Tongue (tissue), 3 donors: ENCODE data around the gene FNDC3A. TPM values are rescaled to one million over a fixed set of nuclear protein-coding genes. Genes with fewer than 3 reads are reported as not detected.

Source experiments
- DNase-seq: peaks from one replicate; pipeline ENCODE4 v3.0.0-alpha.2; 2015
- small RNA-seq: library from RNA; depleted of rRNA; stranded (forward); fragments of <200 nt; gene quantifications from one replicate; pipeline ENCODE3, GENCODE V24; 2014; ENCODE audit warnings: low replicate concordance
- total RNA-seq: library from RNA; depleted of rRNA; stranded (reverse); fragments of >200 nt; gene quantifications from one replicate; pipeline ENCODE4 v1.2.3, GENCODE V29; 2014

Gene FNDC3A
- total RNA-seq, 1 donor from 2014 or later, result 64.2 TPM

GRCh38 chr13:49258089-49258796 is 282.5 kb downstream of the FNDC3A start:
- DNase-seq, result no peak

Small RNA genes within 50 kb of the gene (small RNA-seq; reads per million reads assigned to genes)
- gene COX7CP1, result not detected
- gene RNU6-60P, result not detected
- gene RNY3P2, result not detected

Other genes with a start within 250 kb of the FNDC3A start
- gene MLNR, start 244.4 kb downstream of the FNDC3A start, total RNA-seq, result not detected